ENCODE data around the gene CARD6.

- TF ChIP-seq, protein P1, sequence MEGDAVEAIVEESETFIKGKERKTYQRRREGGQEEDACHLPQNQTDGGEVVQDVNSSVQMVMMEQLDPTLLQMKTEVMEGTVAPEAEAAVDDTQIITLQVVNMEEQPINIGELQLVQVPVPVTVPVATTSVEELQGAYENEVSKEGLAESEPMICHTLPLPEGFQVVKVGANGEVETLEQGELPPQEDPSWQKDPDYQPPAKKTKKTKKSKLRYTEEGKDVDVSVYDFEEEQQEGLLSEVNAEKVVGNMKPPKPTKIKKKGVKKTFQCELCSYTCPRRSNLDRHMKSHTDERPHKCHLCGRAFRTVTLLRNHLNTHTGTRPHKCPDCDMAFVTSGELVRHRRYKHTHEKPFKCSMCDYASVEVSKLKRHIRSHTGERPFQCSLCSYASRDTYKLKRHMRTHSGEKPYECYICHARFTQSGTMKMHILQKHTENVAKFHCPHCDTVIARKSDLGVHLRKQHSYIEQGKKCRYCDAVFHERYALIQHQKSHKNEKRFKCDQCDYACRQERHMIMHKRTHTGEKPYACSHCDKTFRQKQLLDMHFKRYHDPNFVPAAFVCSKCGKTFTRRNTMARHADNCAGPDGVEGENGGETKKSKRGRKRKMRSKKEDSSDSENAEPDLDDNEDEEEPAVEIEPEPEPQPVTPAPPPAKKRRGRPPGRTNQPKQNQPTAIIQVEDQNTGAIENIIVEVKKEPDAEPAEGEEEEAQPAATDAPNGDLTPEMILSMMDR (IDR thresholded peaks at IDR 0.05) = no peak
- TF ChIP-seq POLR2A (IDR thresholded peaks at IDR 0.05) = no peak
Observed at GRCh38 chr5:40882291-40882690, 41.1 kb downstream of the CARD6 start.

Measured in uterus (tissue), 2 donors.